ENCODE measurements around the gene MYCBP. TPM values are rescaled to one million over a fixed set of nuclear protein-coding genes. Genes with fewer than 3 reads are reported as not detected.

The MYCBP gene
- total RNA-seq, 1 experiment from 2014 or later: 33.1 TPM

- Mint-ChIP-seq H3K9me3 (peaks cover 7 to 10% of the 10 kb centered on the region in 2 experiments), H3K27me3 (ENCODE audit: low read depth) (peaks cover 87% of the 10 kb centered on the region), H3K4me3 (no peak overlapping the region; a peak in 1 of 5 replicates), H3K27ac (no peak overlapping the region), H3K4me1 (peaks cover 25 to 26% of the 10 kb centered on the region in 2 experiments), H3K36me3 (ENCODE audit: insufficient read depth in 1 of 3, low read depth in 3 of 3) (peaks cover 0 to 9% (median 3%) of the 10 kb centered on the region in 3 experiments; a peak in 3 of 7 replicates)
- Histone ChIP-seq H3K4me1 (ENCODE audit: insufficient read depth, low read length) (0 out of 2 replicates have a peak, but pooled peaks cover 2% of the 10 kb centered on the region), H3K18ac (ENCODE audit: insufficient read length, low read depth, low read length) (no peak overlapping the region), H2BK15ac (ENCODE audit: low read depth, low read length) (no peak overlapping the region), H3K79me2 (ENCODE audit: insufficient read depth, low read length) (no peaks in the 10 kb centered on the region), H4K20me1 (ENCODE audit: control insufficient read depth, insufficient read depth, insufficient read length) (no peaks in the 10 kb centered on the region), H3K27ac (ENCODE audit: insufficient read length, low read depth, low read length) (no peak overlapping the region), H3K9ac (ENCODE audit: extremely low read depth, insufficient read length, low read length) (no peak overlapping the region), H4K8ac (replicated peaks; ENCODE audit: insufficient read length, low read depth, low read length) (no peak overlapping the region), H4K91ac (ENCODE audit: insufficient read length, low read depth, low read length) (no peak overlapping the region), H2BK12ac (ENCODE audit: insufficient read length, low read depth, low read length) (no peak overlapping the region), H4K5ac (ENCODE audit: insufficient read length, low read depth, low read length) (no peak overlapping the region), H2BK20ac (ENCODE audit: low read depth, low read length, poor library complexity, severe bottlenecking) (no peak overlapping the region), H3T11ph (ENCODE audit: low read length) (no peak overlapping the region), H2AFZ (ENCODE audit: low read length) (no peak overlapping the region), H2BK5ac (ENCODE audit: insufficient read length, low read length) (no peak overlapping the region), H3K23me2 (ENCODE audit: insufficient read length, low read depth, low read length, poor library complexity, severe bottlenecking) (no peaks in the 10 kb centered on the region), H3K4me2 (ENCODE audit: insufficient read depth, insufficient read length, low read length) (no peak overlapping the region), H3K14ac (ENCODE audit: insufficient read depth, low read length) (no peak overlapping the region), H3K79me1 (ENCODE audit: insufficient read depth, low read depth, low read length, poor library complexity, severe bottlenecking) (no peaks in the 10 kb centered on the region), H2BK120ac (ENCODE audit: low read depth, low read length, poor library complexity, severe bottlenecking) (no peak overlapping the region), H3K9me3 (ENCODE audit: control insufficient read depth, low read depth, low read length) (no peaks in the 10 kb centered on the region), H2AK5ac (ENCODE audit: insufficient read length, low read length) (no peak overlapping the region), H3K56ac (ENCODE audit: insufficient read length, low read depth, low read length) (no peak overlapping the region), H3K23ac (ENCODE audit: insufficient read length, low read depth, low read length) (no peak overlapping the region), H3K4ac (ENCODE audit: low read depth, low read length) (no peak overlapping the region), H3K27me3 (ENCODE audit: insufficient read depth, low read length) (peaks cover 9% of the 10 kb centered on the region)
- TF ChIP-seq CTCF (conservative IDR thresholded peaks at IDR 0.05): no peak
- no CpG with 5 or more reads among the region's 5 CpGs for WGBS (ENCODE audit: extremely low coverage, insufficient read length, low lambda C conversion rate)
- DNase-seq: no peak
Measured at GRCh38 chr1:38812981-38813380, 60.2 kb downstream of the MYCBP start.

Other genes starting within 250 kb of the MYCBP start
- 17.9 and 19.1 TPM in 2 replicates for gene RRAGC, start 13.6 kb downstream of the MYCBP start, total RNA-seq (2021)
- not detected in 2 replicates for gene GJA9, start 8.2 kb upstream of the MYCBP start, total RNA-seq (2021)
- 0.15 TPM in 1 of 2 replicates, not detected in the other for gene RHBDL2, start 68.5 kb upstream of the MYCBP start, total RNA-seq (2021)
- 235 and 237 TPM in 2 replicates for gene AKIRIN1, start 117.9 kb upstream of the MYCBP start, total RNA-seq (2021)
- 367 and 376 TPM in 2 replicates for gene NDUFS5, start 153.0 kb upstream of the MYCBP start, total RNA-seq (2021)